ENCODE data around the gene DHFR.
A peak's percentile ranks its signal among the peaks of the same experiment; 100 is the strongest.

Gene DHFR

GRCh38 chr5:80655231-80655774 lies 520 bp upstream of the DHFR start:
- no peak for DNase-seq (ENCODE audit: low read depth, low spot score)

- peak; percentile 67 for DNase-seq (ENCODE audit: low read depth, low spot score)
These were observed 761 bp downstream of the DHFR start for GRCh38 chr5:80654054-80654390.

GRCh38 chr5:80653502-80653901 lies 1.3 kb downstream of the DHFR start:
- DNase-seq (ENCODE audit: low read depth, low spot score): no peak

- no peak for DNase-seq (ENCODE audit: low read depth, low spot score)
These were observed 7.9 kb downstream of the DHFR start for GRCh38 chr5:80646926-80647325.

GRCh38 chr5:80644900-80645299 lies 9.9 kb downstream of the DHFR start:
- no peak for DNase-seq (ENCODE audit: low read depth, low spot score)

GRCh38 chr5:80641353-80641752 lies 13.4 kb downstream of the DHFR start:
- DNase-seq (ENCODE audit: low read depth, low spot score): no peak

GRCh38 chr5:80634193-80634592 lies 20.6 kb downstream of the DHFR start:
- DNase-seq (ENCODE audit: low read depth, low spot score): no peak

GRCh38 chr5:80632700-80633099 lies 22.1 kb downstream of the DHFR start:
- DNase-seq (ENCODE audit: low read depth, low spot score): no peak

- DNase-seq (ENCODE audit: low read depth, low spot score): no peak
These were observed 23.2 kb downstream of the DHFR start for GRCh38 chr5:80631278-80632259.

GRCh38 chr5:80629281-80629680 lies 25.5 kb downstream of the DHFR start:
- no peak for DNase-seq (ENCODE audit: low read depth, low spot score)

- no peak for DNase-seq (ENCODE audit: low read depth, low spot score)
These were observed 29.6 kb downstream of the DHFR start for GRCh38 chr5:80625230-80625629.

GRCh38 chr5:80623999-80624398 lies 30.8 kb downstream of the DHFR start:
- DNase-seq (ENCODE audit: low read depth, low spot score): peak; percentile 32

- DNase-seq (ENCODE audit: low read depth, low spot score): no peak
These were observed 32.0 kb downstream of the DHFR start for GRCh38 chr5:80622756-80623155.

GRCh38 chr5:80620211-80620610 lies 34.6 kb downstream of the DHFR start:
- no peak for DNase-seq (ENCODE audit: low read depth, low spot score)

GRCh38 chr5:80619086-80619485 lies 35.7 kb downstream of the DHFR start:
- no peak for DNase-seq (ENCODE audit: low read depth, low spot score)

- no peak for DNase-seq (ENCODE audit: low read depth, low spot score)
These were observed 36.3 kb downstream of the DHFR start for GRCh38 chr5:80618438-80618837.

GRCh38 chr5:80615266-80615914 lies 39.4 kb downstream of the DHFR start:
- DNase-seq (ENCODE audit: low read depth, low spot score): peak; percentile 29

GRCh38 chr5:80609692-80610091 lies 45.1 kb downstream of the DHFR start:
- DNase-seq (ENCODE audit: low read depth, low spot score): no peak

- DNase-seq (ENCODE audit: low read depth, low spot score): no peak
These were observed 46.1 kb downstream of the DHFR start for GRCh38 chr5:80608731-80609130.

GRCh38 chr5:80607832-80608231 lies 47.0 kb downstream of the DHFR start:
- no peak for DNase-seq (ENCODE audit: low read depth, low spot score)

- DNase-seq (ENCODE audit: low read depth, low spot score): no peak
These were observed 47.4 kb downstream of the DHFR start for GRCh38 chr5:80607343-80607742.

- no peak for DNase-seq (ENCODE audit: low read depth, low spot score)
These were observed 53.7 kb downstream of the DHFR start for GRCh38 chr5:80600943-80601693.

All from ELF-1 (cell line).